Posterior cingulate gyrus (tissue), 11 donors: ENCODE results near the gene MDM2.
"Not testable (repeated sequence)": the region's sequence is repeated elsewhere in the genome, so short reads cannot be mapped to it uniquely, and the experiment has no call there.

ENCODE experiments used
- DNase-seq, 10 donors: peaks; one replicate each; pipeline versions ENCODE4 v3.0.0 to v3.0.0-alpha.2; 2020 to 2021; ENCODE audit warnings: mixed read lengths in 3 of 10
- intact Hi-C: fragments of 100-400 bp; cut with DNase I; formaldehyde crosslinking; loops from one replicate; pipeline ENCODE4 v1.15.1; 2023

MDM2 gene

GRCh38 chr12:68785358-68785757 is 22.6 kb upstream of the MDM2 start:
- DNase-seq: no peak
- intact Hi-C loops: no loop called here

DNA sequence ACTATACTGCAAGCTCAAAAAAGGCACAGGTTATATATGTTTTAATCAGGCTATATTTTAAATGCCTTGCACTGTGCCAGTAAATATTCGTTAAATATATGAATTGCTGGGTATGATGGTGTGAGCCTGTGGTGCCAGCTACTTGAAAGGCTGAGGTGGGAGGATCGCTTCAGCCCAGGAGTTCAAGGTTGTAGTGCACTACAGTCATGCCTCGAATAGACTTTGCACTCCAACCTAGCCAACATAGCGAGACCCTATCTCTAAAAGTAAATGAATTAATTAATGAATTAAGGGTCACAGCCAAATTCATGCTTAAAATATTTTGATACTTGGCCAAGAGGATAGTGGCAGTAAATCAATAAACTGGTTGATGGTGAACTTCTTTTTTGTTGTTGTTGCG is 22.2 kb upstream of the MDM2 start:
- DNase-seq: no peak
- intact Hi-C loops: no loop called here

DNA sequence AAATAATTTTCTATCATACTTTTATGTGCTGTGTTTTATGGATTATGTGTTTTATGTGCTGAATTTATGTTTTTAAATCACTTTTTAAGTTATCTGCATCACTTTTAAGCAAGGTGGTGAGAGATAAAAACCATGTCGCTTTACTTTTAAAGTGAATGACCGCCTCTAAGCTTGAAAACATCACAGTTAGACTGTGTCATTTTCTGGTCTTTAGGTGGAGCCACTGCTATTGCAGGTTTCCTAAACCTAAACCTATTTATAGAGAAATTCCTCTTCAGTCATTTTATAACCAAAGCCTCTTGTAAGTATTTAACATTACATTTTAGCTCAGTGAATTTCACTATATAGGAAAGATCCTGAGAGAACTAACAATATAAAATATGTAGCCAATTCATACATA is 21.0 kb upstream of the MDM2 start:
- intact Hi-C loops: no loop called here
- DNase-seq: no peak

DNA sequence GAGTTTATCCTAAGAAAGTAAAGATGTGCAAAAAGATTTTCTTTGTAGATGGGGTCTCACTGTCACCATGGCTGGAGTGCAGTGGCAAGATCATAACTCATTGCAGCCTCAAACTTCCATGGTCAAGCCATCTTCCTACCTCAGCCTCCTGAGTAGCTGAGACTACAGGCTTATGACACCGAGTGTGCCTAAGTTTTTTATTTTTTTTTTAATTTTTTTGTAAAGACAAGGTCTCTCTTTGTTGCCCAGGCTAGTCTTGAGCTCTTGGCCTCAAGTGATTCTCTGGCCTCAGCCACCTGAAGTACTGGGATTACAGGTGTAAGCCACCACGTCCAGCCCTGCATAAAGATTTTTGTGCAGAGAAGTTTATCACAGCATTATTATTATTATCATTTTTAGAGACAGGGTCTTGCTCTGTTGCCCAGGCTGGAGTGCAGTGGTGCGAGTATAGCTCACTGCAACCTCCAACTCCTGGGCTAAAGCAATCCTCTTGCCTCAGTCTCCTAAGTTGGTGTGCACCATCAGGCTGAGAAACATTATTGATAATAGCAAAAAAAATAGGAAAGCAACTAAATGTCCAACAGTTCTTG is 19.3 kb upstream of the MDM2 start:
- intact Hi-C loops: no loop called here

GRCh38 chr12:68789144-68789878 is 18.7 kb upstream of the MDM2 start:
- no peak for DNase-seq
- intact Hi-C loops: no loop called here

More for the DNA sequence above, 19.3 kb upstream of the MDM2 start:
- no peak for DNase-seq

DNA sequence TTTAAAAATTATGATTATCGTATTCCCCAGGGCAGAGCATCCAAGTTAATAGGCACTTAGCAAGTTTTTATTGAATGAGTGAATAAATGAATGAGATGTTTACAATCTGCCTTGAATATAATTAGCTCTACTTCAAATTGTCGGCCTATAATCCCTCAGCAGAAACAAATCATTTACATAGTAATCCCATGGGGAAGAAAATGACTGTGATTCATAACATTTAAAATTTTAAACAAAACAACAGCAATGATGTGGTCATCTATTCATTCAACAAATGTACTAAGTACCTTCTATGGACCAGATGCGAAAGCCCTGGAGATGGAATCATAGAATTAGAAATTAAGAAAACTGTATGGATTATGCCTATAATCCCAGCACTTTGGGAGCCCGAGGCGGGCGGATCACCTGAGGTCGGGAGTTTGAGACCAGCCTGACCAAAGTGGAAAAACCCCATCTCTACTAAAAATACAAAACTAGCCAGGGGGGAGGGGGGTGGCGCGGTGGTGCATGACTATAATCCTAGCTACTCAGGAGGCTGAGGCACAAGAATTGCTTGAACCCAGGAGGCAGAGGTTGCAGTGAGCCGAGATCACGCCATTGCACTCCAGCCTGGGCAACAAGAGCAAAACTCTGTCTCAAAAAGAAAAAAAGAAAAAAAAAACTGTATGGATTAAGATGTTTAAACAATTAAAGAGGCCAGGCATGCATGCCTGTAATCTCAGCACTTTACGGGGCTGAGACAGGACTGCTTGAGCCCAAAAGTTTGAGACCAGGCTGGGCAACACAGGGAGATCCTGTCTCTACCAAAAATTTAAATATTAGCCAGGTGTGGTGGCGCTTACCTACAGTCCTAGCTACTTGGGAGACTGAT is 17.7 kb upstream of the MDM2 start:
- intact Hi-C loops: no loop called here
- DNase-seq: no peak

DNA sequence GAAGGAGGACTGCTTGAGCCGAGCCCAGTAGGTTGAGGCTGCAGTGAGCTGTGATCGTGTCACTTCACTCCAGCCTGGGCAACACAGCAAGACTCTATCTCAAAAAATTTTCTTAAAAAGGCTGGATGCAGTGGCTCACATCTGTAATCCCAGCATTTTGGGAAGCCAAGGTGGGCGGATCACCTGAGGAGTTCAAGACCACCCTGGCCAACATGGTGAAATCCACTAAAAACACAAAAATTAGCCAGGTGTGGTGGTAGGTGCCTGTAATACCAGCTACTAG is 17.1 kb upstream of the MDM2 start:
- intact Hi-C loops: no loop called here
- DNase-seq: no peak

DNA sequence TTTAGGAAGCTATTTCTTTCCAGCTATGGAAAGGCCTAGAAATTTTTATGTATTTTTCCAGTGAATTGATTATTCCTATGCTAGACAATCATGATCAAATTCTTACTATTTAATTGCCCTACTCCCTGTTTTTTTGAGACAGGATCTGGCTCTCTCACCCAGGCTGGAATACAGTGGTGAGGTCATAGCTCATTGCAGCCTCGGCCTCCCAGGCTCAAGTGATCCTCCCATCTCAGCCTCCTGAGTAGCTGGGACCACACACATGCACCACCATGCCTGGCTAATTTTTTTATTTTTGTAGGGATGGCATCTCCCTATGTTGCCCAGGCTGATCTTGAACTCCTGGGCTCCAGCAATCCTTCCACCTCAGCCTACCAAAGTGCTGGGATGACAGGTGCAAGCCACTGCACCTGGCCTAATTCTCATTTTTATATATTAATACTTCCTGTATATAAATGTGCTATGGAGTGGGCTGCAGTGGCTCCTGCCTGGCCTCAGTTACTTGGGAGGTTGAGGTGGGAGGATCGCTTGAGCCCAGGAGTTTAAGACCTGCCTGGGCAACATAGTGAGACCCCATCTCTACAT is 16.0 kb upstream of the MDM2 start:
- DNase-seq: no peak
- intact Hi-C loops: no loop called here

DNA sequence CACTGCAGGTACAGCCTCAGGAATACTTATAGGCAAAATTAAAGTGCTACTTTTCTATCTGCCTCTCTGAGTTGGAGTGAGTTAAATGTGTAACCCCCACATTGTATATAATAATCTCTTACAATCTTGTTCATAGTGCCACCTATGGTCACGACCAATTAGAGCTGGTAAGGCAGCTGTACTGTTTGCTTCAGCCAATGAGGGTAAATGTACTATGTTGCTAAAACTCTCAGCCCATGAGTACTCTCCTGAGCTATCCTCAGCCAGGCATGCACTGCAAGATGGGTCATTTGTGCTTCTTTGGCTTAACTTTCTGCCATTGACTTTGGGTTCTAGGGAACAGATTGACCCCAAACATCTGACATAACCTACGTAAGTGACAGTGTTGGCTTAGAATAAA is 15.0 kb upstream of the MDM2 start:
- no peak for DNase-seq
- intact Hi-C loops: no loop called here

DNA sequence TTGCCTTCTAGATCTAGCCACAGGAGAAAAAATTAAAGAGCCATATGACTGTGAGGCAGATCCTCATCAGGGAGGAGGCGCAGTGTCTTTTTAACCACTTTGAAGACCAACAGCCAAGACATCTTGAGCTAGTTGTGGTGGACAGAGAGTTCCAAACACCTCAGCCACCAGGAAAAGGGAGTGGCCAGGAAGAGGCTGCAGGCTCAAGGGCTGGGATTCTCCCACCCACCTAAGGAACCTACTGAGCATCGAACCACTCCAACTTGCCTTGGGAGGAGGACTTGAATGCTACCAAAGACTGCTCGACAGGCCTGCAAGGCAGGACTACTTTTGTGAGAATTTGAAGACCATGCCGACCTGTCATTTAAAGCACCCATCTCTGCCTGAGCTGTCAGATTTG is 14.5 kb upstream of the MDM2 start:
- DNase-seq: no peak
- intact Hi-C loops: no loop called here

- intact Hi-C loops: no loop called here
- no peak for DNase-seq
Observed at GRCh38 chr12:68793975-68794652, 13.9 kb upstream of the MDM2 start.

DNA sequence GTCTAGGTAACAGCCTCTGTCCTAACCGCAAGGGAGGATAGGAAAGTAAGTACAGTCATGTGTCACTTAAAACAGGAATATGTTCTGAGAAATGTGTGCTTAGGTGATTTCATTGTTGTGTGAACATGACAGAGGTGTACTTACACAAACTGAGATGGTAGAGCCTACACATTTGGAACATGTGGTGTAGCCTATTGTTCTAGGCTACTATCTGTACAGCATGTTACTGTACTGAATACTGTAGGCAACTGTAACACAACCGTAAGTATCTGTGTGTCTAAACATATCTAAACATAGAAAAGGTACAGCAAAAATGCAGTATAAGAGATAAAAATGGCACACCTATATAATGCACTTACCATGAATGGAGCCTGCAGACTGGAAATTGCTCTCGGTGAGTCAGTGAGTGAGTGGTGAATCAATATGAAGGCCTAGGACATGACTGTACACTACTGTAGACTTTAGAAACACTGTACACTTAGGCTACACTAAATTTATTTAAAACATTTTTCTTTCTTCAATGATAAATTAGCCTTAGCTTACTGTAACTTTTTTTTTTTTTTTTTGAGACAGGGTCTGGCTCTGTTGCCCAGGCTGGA is 13.2 kb upstream of the MDM2 start:
- DNase-seq: no peak
- intact Hi-C loops: no loop called here

DNA sequence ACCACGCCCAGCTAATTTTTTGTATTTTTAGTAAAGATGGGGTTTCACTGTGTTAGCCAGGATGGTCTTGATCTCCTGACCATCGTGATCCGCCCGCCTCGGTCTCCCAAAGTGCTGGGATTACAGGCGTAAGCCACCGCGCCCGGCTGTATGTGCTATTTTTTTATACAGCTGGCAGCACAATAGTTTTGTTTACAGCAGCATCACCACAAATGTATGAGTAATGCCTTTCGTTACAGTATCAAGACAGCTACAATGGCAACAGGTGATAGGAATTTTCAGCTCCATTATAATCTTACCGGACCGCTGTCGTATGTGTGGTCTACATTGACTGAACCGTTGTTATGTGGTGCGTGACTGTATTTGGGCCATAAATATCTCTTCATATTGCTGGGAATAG is 11.6 kb upstream of the MDM2 start:
- intact Hi-C loops: no loop called here
- no peak for DNase-seq

GRCh38 chr12:68798882-68799234 is 9.1 kb upstream of the MDM2 start:
- DNase-seq: no peak
- intact Hi-C loops: no loop called here

GRCh38 chr12:68800294-68800693 is 7.7 kb upstream of the MDM2 start:
- no peak for DNase-seq
- intact Hi-C loops: loop anchor here (10.0 kb wide), 1 partner anchor 465 kb away; the partner anchor contains the start of gene MDM1

- DNase-seq: not testable (repeated sequence)
- intact Hi-C loops: loop anchor here (10.0 kb wide), 1 partner anchor 466 kb away; the partner anchor contains the start of gene MDM1
Observed at GRCh38 chr12:68801124-68801523, 6.9 kb upstream of the MDM2 start.

DNA sequence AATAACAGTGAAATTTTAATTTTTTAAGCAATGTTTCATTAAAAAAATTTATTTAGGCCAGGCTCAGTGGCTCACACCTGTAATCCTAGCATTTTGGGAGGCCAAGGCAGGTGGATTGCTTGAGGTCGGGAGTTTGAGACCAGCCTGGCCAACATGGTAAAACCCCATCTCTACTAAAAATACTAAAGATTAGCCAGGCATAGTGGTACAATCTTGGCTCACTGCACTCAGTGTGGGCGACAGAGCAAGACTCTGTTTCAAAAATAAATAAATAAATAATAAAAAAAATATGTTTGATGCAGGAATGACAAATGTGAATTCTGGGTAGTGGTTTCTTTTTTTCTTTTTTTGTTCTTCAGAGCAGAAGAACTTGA is 5.6 kb upstream of the MDM2 start:
- DNase-seq: not testable (repeated sequence)
- intact Hi-C loops: loop anchor here (10.0 kb wide), 1 partner anchor 468 kb away; the partner anchor contains the start of gene MDM1

DNA sequence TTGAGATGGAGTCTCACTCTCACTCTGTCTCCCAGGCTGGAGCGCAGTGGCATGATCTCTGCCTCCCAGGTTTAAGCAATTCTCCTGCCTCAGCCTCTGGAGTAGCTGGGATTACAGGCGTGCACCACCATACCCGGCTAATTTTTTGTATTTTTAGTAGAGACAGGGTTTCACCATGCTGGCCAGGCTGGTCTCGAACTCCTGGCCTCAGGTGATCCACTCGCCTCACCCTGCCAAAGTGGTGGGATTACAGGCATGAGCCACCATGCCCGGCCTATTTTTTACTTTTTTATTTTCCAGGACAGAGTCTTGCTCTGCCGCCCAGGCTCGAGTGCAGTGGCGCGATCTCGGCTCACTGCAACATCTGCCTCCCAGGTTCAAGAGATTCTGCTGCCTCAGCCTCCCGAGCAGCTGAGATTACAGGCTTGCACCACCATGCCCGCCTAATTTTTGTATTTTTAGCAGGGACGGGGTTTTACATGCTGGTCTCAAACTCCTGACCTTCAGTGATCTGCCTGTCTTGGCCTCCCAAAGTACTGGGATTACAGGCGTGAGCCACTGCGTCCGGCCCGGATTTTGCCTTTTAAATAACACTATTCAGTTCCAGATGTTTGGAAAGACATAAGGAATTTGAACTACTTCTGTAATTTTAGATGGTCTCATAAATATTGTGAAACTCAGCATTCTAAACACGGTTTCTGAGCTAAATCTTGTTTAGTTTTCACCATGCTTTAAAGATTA is 4.9 kb upstream of the MDM2 start:
- not testable (repeated sequence) for DNase-seq
- intact Hi-C loops: loop anchor here (10.0 kb wide), 1 partner anchor 468 kb away; the partner anchor contains the start of gene MDM1

DNA sequence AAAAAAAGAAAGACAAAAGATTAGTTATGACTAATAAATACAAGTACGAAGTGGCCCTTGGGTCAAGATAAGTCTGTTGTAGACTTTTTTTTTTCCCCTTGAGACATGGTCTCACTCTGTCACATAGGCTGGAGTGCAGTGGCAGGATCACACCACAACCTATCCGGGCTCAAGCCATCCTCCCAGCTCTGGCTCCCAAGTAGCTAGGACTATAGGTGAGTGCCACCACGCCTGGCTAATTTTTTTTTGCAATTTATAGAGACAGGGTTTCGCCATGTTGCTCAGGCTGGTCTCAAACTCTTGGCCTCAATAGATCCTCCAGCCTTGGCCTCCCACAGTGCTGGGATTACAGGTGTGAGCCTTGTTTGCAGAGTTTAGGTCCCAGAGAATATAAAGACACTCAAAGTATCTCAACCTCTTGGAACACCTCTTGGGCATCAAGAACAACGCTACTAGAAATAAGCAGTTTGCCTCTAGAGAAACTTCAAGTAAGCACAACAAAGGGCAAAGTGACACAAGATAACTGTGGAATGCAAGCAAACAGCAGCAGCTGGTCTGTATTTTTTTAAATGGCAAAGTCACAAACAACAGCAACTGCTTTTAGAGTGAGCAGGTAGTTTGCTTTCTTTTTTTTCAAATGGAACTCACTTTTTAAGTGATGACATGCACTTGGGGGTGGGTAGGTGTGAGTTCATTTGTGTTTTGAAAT is 3.9 kb upstream of the MDM2 start:
- DNase-seq: no peak
- intact Hi-C loops: loop anchor here (10.0 kb wide), 1 partner anchor 469 kb away; the partner anchor contains the start of gene MDM1
